Ishikawa (cell line): Measurements from ENCODE around the gene ZNF579.
A peak's percentile ranks its signal among the peaks of the same experiment; 100 is the strongest.

ENCODE experiments used
- CEBPB ChIP-seq: IDR thresholded peaks from 2 replicates; pipeline ENCODE4 v1.6.1; 2012
- CREB1 ChIP-seq: IDR thresholded peaks from 2 replicates; pipeline ENCODE4 v1.6.1; 2012; ENCODE audit warnings: low read depth
- EGR1 ChIP-seq: IDR thresholded peaks from 2 replicates; pipeline ENCODE4 v1.6.1; 2012
- EP300 ChIP-seq: IDR thresholded peaks from 2 replicates; pipeline ENCODE4 v1.6.1; 2012; ENCODE audit warnings: borderline replicate concordance
- FOXM1 ChIP-seq: IDR thresholded peaks from 2 replicates; pipeline ENCODE4 v1.6.1; 2012; ENCODE audit warnings: low read depth, borderline replicate concordance
- MAX ChIP-seq: IDR thresholded peaks from 2 replicates; pipeline ENCODE4 v1.6.1; 2012
- NFIC ChIP-seq: IDR thresholded peaks from 2 replicates; pipeline ENCODE4 v1.6.1; 2012
- RAD21 ChIP-seq: IDR thresholded peaks from 2 replicates; pipeline ENCODE4 v1.6.1; 2012; ENCODE audit warnings: low read depth
- REST ChIP-seq: IDR thresholded peaks from 2 replicates; pipeline ENCODE4 v1.6.1; 2012; ENCODE audit warnings: low read depth, mild to moderate bottlenecking
- TAF1 ChIP-seq: IDR thresholded peaks from 2 replicates; pipeline ENCODE4 v1.6.1; 2012; ENCODE audit warnings: low read depth, mild to moderate bottlenecking
- TCF12 ChIP-seq: IDR thresholded peaks from 2 replicates; pipeline ENCODE4 v1.6.1; 2012; ENCODE audit warnings: low read depth
- TEAD4 ChIP-seq: IDR thresholded peaks from 2 replicates; pipeline ENCODE4 v1.6.1; 2012
- USF1 ChIP-seq: IDR thresholded peaks from 2 replicates; pipeline ENCODE4 v1.6.1; 2012
- YY1 ChIP-seq: IDR thresholded peaks from 2 replicates; pipeline ENCODE4 v1.6.1; 2012; ENCODE audit warnings: low read depth
- ZBTB7A ChIP-seq: IDR thresholded peaks from 2 replicates; pipeline ENCODE4 v1.6.1; 2012; ENCODE audit warnings: low read depth

The ZNF579 gene

GRCh38 chr19:55602104-55603001 lies 21.7 kb upstream of the ZNF579 start:
- TF ChIP-seq YY1 = no peak
- no peak for TF ChIP-seq CEBPB
- TF ChIP-seq EGR1 = no peak
- no peak for TF ChIP-seq TAF1
- TF ChIP-seq MAX = no peak
- TF ChIP-seq USF1 = no peak
- no peak for TF ChIP-seq RAD21
- no peak for TF ChIP-seq TEAD4
- no peak for TF ChIP-seq TCF12
- no peak for TF ChIP-seq FOXM1

GRCh38 chr19:55601084-55601483 lies 20.4 kb upstream of the ZNF579 start:
- TF ChIP-seq FOXM1 (no peak), EGR1 (no peak), YY1 (no peak), ZBTB7A (no peak), TEAD4 (no peak), TCF12 (no peak), EP300 (no peak), USF1 (no peak), RAD21 (no peak), TAF1 (no peak)

- no peak for TF ChIP-seq NFIC
- no peak; the same call in 1 of the 2 replicates for TF ChIP-seq TAF1
- TF ChIP-seq CREB1 = no peak
- TF ChIP-seq EGR1 = no peak
- no peak for TF ChIP-seq YY1
- no peak for TF ChIP-seq USF1
- TF ChIP-seq FOXM1 = no peak
- no peak for TF ChIP-seq CEBPB
- no peak for TF ChIP-seq REST
- no peak for TF ChIP-seq TCF12
- no peak for TF ChIP-seq EP300
These were observed 20.0 kb upstream of the ZNF579 start for GRCh38 chr19:55600662-55601028.

- TF ChIP-seq REST = no peak
- 0 out of 2 replicates have a peak, but pooled peaks have one; percentile 24 for TF ChIP-seq TCF12
- peak; percentile 90 for TF ChIP-seq ZBTB7A
- peak; percentile 80 for TF ChIP-seq EGR1
- peak; percentile 97 for TF ChIP-seq YY1
- peak; percentile 48 for TF ChIP-seq MAX
- TF ChIP-seq TAF1 = peak; percentile 55
- no peak for TF ChIP-seq CEBPB
These were observed 19.4 kb upstream of the ZNF579 start, which contains the start of gene ZNF524 for GRCh38 chr19:55599842-55600661. TSS of gene ZNF524 (plus strand) at chr19:55600288. CDS start at chr19:55602113, 1,825 bp downstream.

GRCh38 chr19:55599468-55599841 lies 18.8 kb upstream of the ZNF579 start, which contains the start of gene FIZ1:
TSS of gene FIZ1 (minus strand) at chr19:55599517. CDS start at chr19:55597865, 1,652 bp downstream.
- TF ChIP-seq CEBPB = no peak
- peak; percentile 78 for TF ChIP-seq CREB1
- TF ChIP-seq MAX = no peak
- TF ChIP-seq EGR1 = peak; percentile 83
- peak; percentile 55; the same call in 1 of the 2 replicates for TF ChIP-seq ZBTB7A
- peak; percentile 14; the same call in 1 of the 2 replicates for TF ChIP-seq TAF1
- no peak for TF ChIP-seq REST
- TF ChIP-seq YY1 = peak; percentile 93; the same call in 1 of the 2 replicates
- TF ChIP-seq TEAD4 = no peak
- no peak for TF ChIP-seq FOXM1
- peak; percentile 71; the same call in 1 of the 2 replicates for TF ChIP-seq TCF12
- no peak for TF ChIP-seq RAD21
- no peak for TF ChIP-seq EP300
- TF ChIP-seq USF1 = no peak
- peak; percentile 77 for TF ChIP-seq NFIC
